Neural cell (in vitro differentiated cells): ENCODE data around the gene LINGO1. TPM values are rescaled to one million over a fixed set of nuclear protein-coding genes. Genes with fewer than 3 reads are reported as not detected.
A peak's percentile ranks its signal among the peaks of the same experiment; 100 is the strongest.

Source experiments
- H2AFZ ChIP-seq: fragments of 200-600, 300-800 bp; sonication (generic), shearing (Covaris generic); 2 replicates; pipeline ENCODE4 v1.6.0; 2014; ENCODE audit warnings: low read depth, mild to moderate bottlenecking, antibody characterized with exemption, low read length, moderate library complexity
- H3F3A ChIP-seq: fragments of 200-600 bp; shearing (Covaris generic); 2 replicates; pipeline ENCODE4 v1.6.1; 2016; ENCODE audit warnings: mild to moderate bottlenecking, moderate library complexity, mixed read lengths, antibody characterized with exemption, low read length; ENCODE audit not compliant: insufficient read depth, poor library complexity, severe bottlenecking
- H3K27ac ChIP-seq: fragments of 200-600, 300-800 bp; sonication (generic), shearing (Covaris generic); 2 replicates; pipeline ENCODE4 v1.5.1; 2014; ENCODE audit warnings: mild to moderate bottlenecking, low read length, moderate library complexity
- H3K27me3 ChIP-seq: fragments of 300-800, 200-600 bp; sonication (generic), shearing (Covaris generic); 2 replicates; pipeline ENCODE4 v1.6.0; 2014; ENCODE audit warnings: mild to moderate bottlenecking, low read depth, low read length, moderate library complexity; ENCODE audit not compliant: insufficient read depth
- H3K36me3 ChIP-seq: fragments of 300-800, 200-600 bp; sonication (generic), shearing (Covaris generic); 2 replicates; pipeline ENCODE4 v1.5.1; 2014; ENCODE audit warnings: mild to moderate bottlenecking, antibody characterized with exemption, low read length, moderate library complexity; ENCODE audit not compliant: insufficient read depth
- H3K4me2 ChIP-seq: fragments of 300-800, 200-600 bp; sonication (generic), shearing (Covaris generic); 2 replicates; pipeline ENCODE4 v1.6.0; 2014; ENCODE audit warnings: mild to moderate bottlenecking, low read length
- H3K4me3 ChIP-seq: fragments of 300-800, 200-600 bp; sonication (generic), shearing (Covaris generic); 2 replicates; pipeline ENCODE4 v1.5.1; 2014; ENCODE audit warnings: mild to moderate bottlenecking, low read length, moderate library complexity
- H3K79me2 ChIP-seq: fragments of 200-600 bp; shearing (Covaris generic); replicated peaks from 2 replicates; pipeline ENCODE4 v1.6.0; 2014; ENCODE audit warnings: mild to moderate bottlenecking, low read length, moderate library complexity; ENCODE audit not compliant: insufficient read depth
- H3K9ac ChIP-seq: fragments of 300-800, 200-600 bp; sonication (generic), shearing (Covaris generic); 2 replicates; pipeline ENCODE4 v1.6.1; 2016; ENCODE audit warnings: mild to moderate bottlenecking, low read length, mixed read lengths
- H3K9me2 ChIP-seq: fragments of 200-600 bp; shearing (Covaris generic); 2 replicates; pipeline ENCODE4 v1.6.1; 2016; ENCODE audit warnings: mild to moderate bottlenecking, low read length, mixed read lengths; ENCODE audit not compliant: insufficient read depth
- H3K9me3 ChIP-seq: fragments of 200-600, 300-800 bp; sonication (generic), shearing (Covaris generic); 2 replicates; pipeline ENCODE4 v1.6.1; 2016; ENCODE audit warnings: mild to moderate bottlenecking, mixed run types, low read length, moderate library complexity, mixed read lengths
- H4K20me1 ChIP-seq: fragments of 200-600 bp; shearing (Covaris generic); 2 replicates; pipeline ENCODE4 v1.6.1; 2016; ENCODE audit warnings: mild to moderate bottlenecking, mixed run types; ENCODE audit not compliant: insufficient read depth
- CTCF ChIP-seq: fragments of 450-650 bp; IDR thresholded peaks from 2 replicates; pipeline ENCODE4 v1.5.1; 2014; ENCODE audit warnings: antibody characterized with exemption, mild to moderate bottlenecking, moderate library complexity; ENCODE audit not compliant: poor library complexity, severe bottlenecking
- EZH2 ChIP-seq: fragments of 200-600, 300-800 bp; shearing (Covaris generic), sonication (generic); IDR thresholded peaks from 2 replicates; pipeline ENCODE4 v1.6.1; 2014; ENCODE audit warnings: antibody characterized with exemption, low read length, borderline replicate concordance, mild to moderate bottlenecking; ENCODE audit not compliant: insufficient read depth, poor library complexity, severe bottlenecking
- POLR2AphosphoS5 ChIP-seq: IDR thresholded peaks from 2 replicates; pipeline ENCODE4 v1.6.1; 2012
- SMC3 ChIP-seq: fragments of 450-650 bp; conservative IDR thresholded peaks from 2 replicates; pipeline ENCODE4 v1.6.1; 2014; ENCODE audit warnings: antibody characterized with exemption, mild to moderate bottlenecking, moderate library complexity; ENCODE audit not compliant: poor library complexity
- TAF1 ChIP-seq: IDR thresholded peaks from 2 replicates; pipeline ENCODE4 v1.6.1; 2012; ENCODE audit warnings: low read depth
- polyA plus RNA-seq: library from polyadenylated mRNA; depleted of rRNA; stranded (reverse); fragments of >200 nt; gene quantifications from 2 replicates; pipeline ENCODE4 v1.2.3, GENCODE V29; 2014
- TF ChIP-seq, protein P1 (sequence below): IDR thresholded peaks from 2 replicates; pipeline ENCODE4 v1.6.1; 2012; ENCODE audit warnings: borderline replicate concordance

The LINGO1 gene
- polyA plus RNA-seq, 1 donor from 2014 or later: 34.4 TPM

- Histone ChIP-seq H3K27me3 (no peaks in the 10 kb centered on the region), H3K9me2 (no peaks in the 10 kb centered on the region), H3K9ac (no peak overlapping the region), H3F3A (peaks cover 7% of the 10 kb centered on the region), H3K4me3 (no peak overlapping the region), H3K79me2 (peaks cover 67% of the 10 kb centered on the region), H4K20me1 (peaks cover 30% of the 10 kb centered on the region), H3K27ac (no peak overlapping the region), H2AFZ (no peak overlapping the region), H3K9me3 (no peaks in the 10 kb centered on the region), H3K36me3 (no peaks in the 10 kb centered on the region), H3K4me2 (no peak overlapping the region)
- no peak for TF ChIP-seq POLR2AphosphoS5
- TF ChIP-seq, protein P1, sequence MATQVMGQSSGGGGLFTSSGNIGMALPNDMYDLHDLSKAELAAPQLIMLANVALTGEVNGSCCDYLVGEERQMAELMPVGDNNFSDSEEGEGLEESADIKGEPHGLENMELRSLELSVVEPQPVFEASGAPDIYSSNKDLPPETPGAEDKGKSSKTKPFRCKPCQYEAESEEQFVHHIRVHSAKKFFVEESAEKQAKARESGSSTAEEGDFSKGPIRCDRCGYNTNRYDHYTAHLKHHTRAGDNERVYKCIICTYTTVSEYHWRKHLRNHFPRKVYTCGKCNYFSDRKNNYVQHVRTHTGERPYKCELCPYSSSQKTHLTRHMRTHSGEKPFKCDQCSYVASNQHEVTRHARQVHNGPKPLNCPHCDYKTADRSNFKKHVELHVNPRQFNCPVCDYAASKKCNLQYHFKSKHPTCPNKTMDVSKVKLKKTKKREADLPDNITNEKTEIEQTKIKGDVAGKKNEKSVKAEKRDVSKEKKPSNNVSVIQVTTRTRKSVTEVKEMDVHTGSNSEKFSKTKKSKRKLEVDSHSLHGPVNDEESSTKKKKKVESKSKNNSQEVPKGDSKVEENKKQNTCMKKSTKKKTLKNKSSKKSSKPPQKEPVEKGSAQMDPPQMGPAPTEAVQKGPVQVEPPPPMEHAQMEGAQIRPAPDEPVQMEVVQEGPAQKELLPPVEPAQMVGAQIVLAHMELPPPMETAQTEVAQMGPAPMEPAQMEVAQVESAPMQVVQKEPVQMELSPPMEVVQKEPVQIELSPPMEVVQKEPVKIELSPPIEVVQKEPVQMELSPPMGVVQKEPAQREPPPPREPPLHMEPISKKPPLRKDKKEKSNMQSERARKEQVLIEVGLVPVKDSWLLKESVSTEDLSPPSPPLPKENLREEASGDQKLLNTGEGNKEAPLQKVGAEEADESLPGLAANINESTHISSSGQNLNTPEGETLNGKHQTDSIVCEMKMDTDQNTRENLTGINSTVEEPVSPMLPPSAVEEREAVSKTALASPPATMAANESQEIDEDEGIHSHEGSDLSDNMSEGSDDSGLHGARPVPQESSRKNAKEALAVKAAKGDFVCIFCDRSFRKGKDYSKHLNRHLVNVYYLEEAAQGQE: no peak
These were observed 7.8 kb downstream of the LINGO1 start for GRCh38 chr15:77624868-77625267.

DNA sequence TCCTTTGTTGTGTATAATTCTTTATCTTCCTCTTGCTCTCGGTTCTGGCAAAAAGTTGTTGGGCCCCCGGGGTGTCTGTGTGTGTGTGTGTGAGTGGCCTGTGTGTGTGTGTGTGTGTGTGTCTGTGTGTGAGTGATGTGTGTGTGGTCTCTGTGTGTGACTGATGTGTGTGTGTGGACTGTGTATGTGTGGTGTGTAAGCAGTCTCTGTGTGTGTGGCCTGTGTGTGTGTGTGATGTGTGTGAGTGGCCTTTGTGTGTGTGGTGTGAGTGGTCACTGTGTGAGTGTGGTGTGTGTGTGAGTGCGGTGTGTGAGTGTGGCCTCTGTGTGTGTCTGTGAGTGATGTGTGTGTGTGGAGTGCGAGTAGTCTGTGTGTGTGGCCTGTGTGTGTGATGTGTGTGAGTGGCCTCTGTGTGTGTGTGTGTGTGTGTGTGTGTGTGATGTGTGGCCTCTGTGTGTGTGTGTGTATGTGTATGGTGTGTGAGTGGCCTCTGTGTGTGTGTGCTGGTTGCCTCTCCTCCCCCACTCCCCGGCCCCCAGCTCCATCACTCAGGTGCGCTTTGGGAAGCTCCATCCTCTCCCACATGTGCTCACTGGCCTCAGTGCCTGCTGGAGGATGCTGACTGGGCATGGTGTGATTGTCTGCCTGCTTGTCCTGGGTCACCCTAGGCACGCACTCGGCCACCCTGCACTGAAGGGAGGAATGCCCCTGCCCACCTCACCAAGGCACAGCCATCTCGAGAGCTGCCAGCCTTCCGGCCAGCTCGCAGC is 8.8 kb downstream of the LINGO1 start:
- Histone ChIP-seq H3K9ac (peak overlapping the region; percentile 15), H3K79me2 (peaks cover 63% of the 10 kb centered on the region), H3K27me3 (no peaks in the 10 kb centered on the region), H3F3A (peaks cover 7% of the 10 kb centered on the region), H3K4me3 (no peak overlapping the region), H3K27ac (no peak overlapping the region), H3K36me3 (no peaks in the 10 kb centered on the region), H3K4me2 (no peak overlapping the region), H2AFZ (no peak overlapping the region), H3K9me2 (no peaks in the 10 kb centered on the region), H4K20me1 (peaks cover 30% of the 10 kb centered on the region), H3K9me3 (no peaks in the 10 kb centered on the region)
- TF ChIP-seq POLR2AphosphoS5: no peak
- no peak for TF ChIP-seq CTCF
- TF ChIP-seq, protein P1: no peak
- no peak for TF ChIP-seq EZH2
- TF ChIP-seq SMC3: no peak
- TF ChIP-seq TAF1: no peak
